ENCODE results near the gene PPP2R5C. TPM values are rescaled to one million over a fixed set of nuclear protein-coding genes. Genes with fewer than 3 reads are reported as not detected.

Gene PPP2R5C
- polyA plus RNA-seq, 1 donor from 2014 or later = 111 TPM

- H3K4me2 ChIP-seq (ENCODE audit: low read length) = no peak overlapping the region
- H4K20me1 ChIP-seq (ENCODE audit: insufficient read depth) = no peaks in the 10 kb centered on the region
- no peak for TF ChIP-seq POLR2AphosphoS5 (IDR thresholded peaks at IDR 0.05)
- TF ChIP-seq, protein P1, sequence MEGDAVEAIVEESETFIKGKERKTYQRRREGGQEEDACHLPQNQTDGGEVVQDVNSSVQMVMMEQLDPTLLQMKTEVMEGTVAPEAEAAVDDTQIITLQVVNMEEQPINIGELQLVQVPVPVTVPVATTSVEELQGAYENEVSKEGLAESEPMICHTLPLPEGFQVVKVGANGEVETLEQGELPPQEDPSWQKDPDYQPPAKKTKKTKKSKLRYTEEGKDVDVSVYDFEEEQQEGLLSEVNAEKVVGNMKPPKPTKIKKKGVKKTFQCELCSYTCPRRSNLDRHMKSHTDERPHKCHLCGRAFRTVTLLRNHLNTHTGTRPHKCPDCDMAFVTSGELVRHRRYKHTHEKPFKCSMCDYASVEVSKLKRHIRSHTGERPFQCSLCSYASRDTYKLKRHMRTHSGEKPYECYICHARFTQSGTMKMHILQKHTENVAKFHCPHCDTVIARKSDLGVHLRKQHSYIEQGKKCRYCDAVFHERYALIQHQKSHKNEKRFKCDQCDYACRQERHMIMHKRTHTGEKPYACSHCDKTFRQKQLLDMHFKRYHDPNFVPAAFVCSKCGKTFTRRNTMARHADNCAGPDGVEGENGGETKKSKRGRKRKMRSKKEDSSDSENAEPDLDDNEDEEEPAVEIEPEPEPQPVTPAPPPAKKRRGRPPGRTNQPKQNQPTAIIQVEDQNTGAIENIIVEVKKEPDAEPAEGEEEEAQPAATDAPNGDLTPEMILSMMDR (IDR thresholded peaks at IDR 0.05; ENCODE audit: poor library complexity, severe bottlenecking) = no peak
- no peak for TF ChIP-seq SMC3 (conservative IDR thresholded peaks at IDR 0.05; ENCODE audit: poor library complexity)
- no peak for TF ChIP-seq EP300 (conservative IDR thresholded peaks at IDR 0.05; ENCODE audit: poor library complexity, severe bottlenecking)
- TF ChIP-seq REST (IDR thresholded peaks at IDR 0.05; ENCODE audit: borderline replicate concordance) = no peak
- no peak for TF ChIP-seq TAF1 (IDR thresholded peaks at IDR 0.05; ENCODE audit: low read depth)
- no peak for TF ChIP-seq RAD21 (conservative IDR thresholded peaks at IDR 0.05)
- TF ChIP-seq EZH2 (IDR thresholded peaks at IDR 0.05; ENCODE audit: borderline replicate concordance, insufficient read depth, low read length, poor library complexity, severe bottlenecking) = no peak
- no peak for TF ChIP-seq MXI1 (conservative IDR thresholded peaks at IDR 0.05; ENCODE audit: poor library complexity, severe bottlenecking)
- no peak overlapping the region for H3K27ac ChIP-seq (ENCODE audit: low read length)
- H3K9me2 ChIP-seq (ENCODE audit: insufficient read depth, low read length) = no peaks in the 10 kb centered on the region
- H3K27me3 ChIP-seq (ENCODE audit: insufficient read depth, low read depth, low read length) = no peaks in the 10 kb centered on the region
- H3K4me3 ChIP-seq (ENCODE audit: low read length) = no peak overlapping the region
- no peaks in the 10 kb centered on the region for H3K79me2 ChIP-seq (replicated peaks; ENCODE audit: insufficient read depth, low read length)
- no peaks in the 10 kb centered on the region for H3K9me3 ChIP-seq (ENCODE audit: low read length)
- H3F3A ChIP-seq (ENCODE audit: insufficient read depth, low read length, poor library complexity, severe bottlenecking) = no peaks in the 10 kb centered on the region
- H2AFZ ChIP-seq (ENCODE audit: low read depth, low read length) = no peak overlapping the region
- H3K9ac ChIP-seq (ENCODE audit: low read length) = no peak overlapping the region
- no peaks in the 10 kb centered on the region for H3K36me3 ChIP-seq (ENCODE audit: insufficient read depth, low read length)
Measured at GRCh38 chr14:101721111-101721510, 40.4 kb upstream of the PPP2R5C start.

DNA sequence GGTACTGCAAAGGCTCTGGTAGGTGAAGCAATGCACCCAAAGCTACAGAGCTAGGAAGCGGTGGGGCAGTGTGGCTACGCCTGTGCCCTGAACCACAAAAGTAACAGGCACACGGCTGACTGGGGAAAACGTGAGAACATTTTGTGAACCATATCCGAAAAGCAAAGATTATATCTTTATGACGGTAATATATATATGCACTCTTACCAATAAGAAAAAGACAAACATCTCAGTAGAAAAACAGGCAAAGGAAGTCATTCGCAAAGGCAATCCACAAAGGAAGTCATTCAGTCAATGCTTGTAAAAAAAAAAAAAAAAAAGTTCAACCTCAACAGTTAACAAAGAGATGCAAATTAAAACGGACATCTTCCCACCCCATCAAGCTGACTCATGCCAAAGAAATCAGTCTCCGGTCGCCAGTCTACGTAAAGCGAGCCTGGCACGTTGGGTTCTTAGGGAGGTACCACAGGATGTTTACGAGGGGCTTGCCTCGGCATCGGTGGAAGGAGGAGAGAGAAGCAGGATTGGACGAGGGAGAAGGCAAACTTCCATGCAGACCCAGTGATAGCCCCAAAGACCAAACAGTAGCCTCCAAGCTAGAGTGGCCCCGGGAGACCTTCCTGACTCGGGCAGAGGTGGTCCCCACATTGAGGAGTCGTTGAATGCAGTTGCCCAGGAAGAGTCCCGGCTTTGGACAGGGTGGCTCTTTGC, 39.4 kb upstream of the PPP2R5C start:
- Histone ChIP-seq H3K79me2 (replicated peaks; ENCODE audit: insufficient read depth, low read length) (no peaks in the 10 kb centered on the region), H3K9me3 (ENCODE audit: low read length) (no peaks in the 10 kb centered on the region), H3K4me3 (ENCODE audit: low read length) (no peak overlapping the region), H3K36me3 (ENCODE audit: insufficient read depth, low read length) (no peaks in the 10 kb centered on the region), H3K9me2 (ENCODE audit: insufficient read depth, low read length) (no peaks in the 10 kb centered on the region), H3K27ac (ENCODE audit: low read length) (no peak overlapping the region), H3K4me2 (ENCODE audit: low read length) (no peak overlapping the region), H3K9ac (ENCODE audit: low read length) (no peak overlapping the region), H2AFZ (ENCODE audit: low read depth, low read length) (no peak overlapping the region), H3K27me3 (ENCODE audit: insufficient read depth, low read depth, low read length) (no peaks in the 10 kb centered on the region), H4K20me1 (ENCODE audit: insufficient read depth) (no peaks in the 10 kb centered on the region), H3F3A (ENCODE audit: insufficient read depth, low read length, poor library complexity, severe bottlenecking) (no peaks in the 10 kb centered on the region)
- TF ChIP-seq SMC3 (conservative IDR thresholded peaks at IDR 0.05; ENCODE audit: poor library complexity) (no peak), POLR2AphosphoS5 (IDR thresholded peaks at IDR 0.05) (no peak), EP300 (conservative IDR thresholded peaks at IDR 0.05; ENCODE audit: poor library complexity, severe bottlenecking) (no peak), TAF1 (IDR thresholded peaks at IDR 0.05; ENCODE audit: low read depth) (no peak), REST (IDR thresholded peaks at IDR 0.05; ENCODE audit: borderline replicate concordance) (no peak), RAD21 (conservative IDR thresholded peaks at IDR 0.05) (no peak), EZH2 (IDR thresholded peaks at IDR 0.05; ENCODE audit: borderline replicate concordance, insufficient read depth, low read length, poor library complexity, severe bottlenecking) (no peak), MXI1 (conservative IDR thresholded peaks at IDR 0.05; ENCODE audit: poor library complexity, severe bottlenecking) (no peak)
- TF ChIP-seq, protein P1 (IDR thresholded peaks at IDR 0.05; ENCODE audit: poor library complexity, severe bottlenecking) = no peak
